Measurements from ENCODE around the gene TRABD2B.

GRCh38 chr1:47757226-47757975 is 239.8 kb downstream of the TRABD2B start:
- TF ChIP-seq TCF12 (IDR thresholded peaks at IDR 0.05; ENCODE audit: low read depth) = no peak
- no peak for TF ChIP-seq FOXM1 (IDR thresholded peaks at IDR 0.05; ENCODE audit: borderline replicate concordance, low read depth)
- no peak for TF ChIP-seq YY1 (IDR thresholded peaks at IDR 0.05; ENCODE audit: low read depth)
- TF ChIP-seq CEBPB (IDR thresholded peaks at IDR 0.05) = no peak
- no peak for TF ChIP-seq EP300 (IDR thresholded peaks at IDR 0.05; ENCODE audit: borderline replicate concordance)
- TF ChIP-seq TEAD4 (IDR thresholded peaks at IDR 0.05) = no peak
- TF ChIP-seq MAX (IDR thresholded peaks at IDR 0.05) = no peak
- no peak for TF ChIP-seq TAF1 (IDR thresholded peaks at IDR 0.05; ENCODE audit: low read depth)
- TF ChIP-seq REST (IDR thresholded peaks at IDR 0.05; ENCODE audit: low read depth) = no peak
